Body of pancreas (tissue), 4 donors: ENCODE data around the gene ZRSR2. TPM values are rescaled to one million over a fixed set of nuclear protein-coding genes. Genes with fewer than 3 reads are reported as not detected.

Source experiments
- ATAC-seq: fragments of 150-250 bp; one replicate; pipeline ENCODE4 v1.9.1; 2016
- DNase-seq, 4 donors: peaks; one replicate each; pipeline ENCODE4 v3.0.0-alpha.2; 2019
- H3K27ac ChIP-seq, 4 donors: fragments of 200-600 bp; sonication (generic); 1 replicate in 3 of 4; 2 replicates in 1 of 4; pipeline versions ENCODE4 v1.5.1 to v1.6.1; 2016 to 2019; ENCODE audit warnings: mild to moderate bottlenecking in 1 of 4, mixed read lengths in 1 of 4, moderate library complexity in 1 of 4
- H3K27me3 ChIP-seq, 2 donors: fragments of 200-600 bp; sonication (generic); one replicate each; pipeline ENCODE4 v1.6.0; 2016; ENCODE audit warnings: mild to moderate bottlenecking in 1 of 2
- H3K36me3 ChIP-seq, 2 donors: fragments of 200-600 bp; sonication (generic); replicated peaks in 1 of 2; 2 replicates each; pipeline ENCODE4 v1.5.1; 2016; ENCODE audit warnings: low read depth in 2 of 2; ENCODE audit not compliant: insufficient read depth in 1 of 2
- H3K4me1 ChIP-seq: fragments of 200-600 bp; sonication (generic); one replicate; pipeline ENCODE4 v1.6.0; 2016
- H3K4me3 ChIP-seq, 2 donors: fragments of 200-600 bp; sonication (generic); 1 replicate in 1 of 2; 2 replicates in 1 of 2; pipeline ENCODE4 v1.5.1; 2016 to 2019
- H3K9me3 ChIP-seq, 3 donors: fragments of 200-600 bp; sonication (generic); 1 replicate in 2 of 3; 2 replicates in 1 of 3; pipeline ENCODE4 v1.5.1; 2016
- POLR2A ChIP-seq, 3 donors: fragments of 450-650 bp; IDR thresholded peaks; one replicate each; pipeline ENCODE4 v1.6.1; 2016; ENCODE audit warnings: antibody characterized with exemption in 3 of 3, mild to moderate bottlenecking in 2 of 3
- WGBS, 2 donors: methylation state at CpG; one replicate each; pipeline ENCODE4 v1.1.5; 2017; 5-methylcytosine and 5-hydroxymethylcytosine counted together
- intact Hi-C: fragments of 100-400 bp; cut with DNase I; formaldehyde crosslinking; loops from one replicate; pipeline ENCODE4 v1.15.1; 2023
- total RNA-seq, 2 donors: library from RNA; depleted of rRNA; stranded (reverse); fragments of >200 nt; gene quantifications; one replicate each; pipeline ENCODE4 v1.1.0, GENCODE V29; 2016
- TF ChIP-seq, protein P1 (sequence below), 7 experiments: fragments of 450-650 bp in 4 of 7; fragments of 200-600 bp in 3 of 7; sonication (generic) in 3 of 7; IDR thresholded peaks; one replicate each; pipeline ENCODE4 v1.5.1; 2016 to 2019; ENCODE audit warnings: antibody characterized with exemption in 7 of 7

The ZRSR2 gene
- total RNA-seq, 2 donors from 2014 or later = 5.7 to 9.2 TPM

DNA sequence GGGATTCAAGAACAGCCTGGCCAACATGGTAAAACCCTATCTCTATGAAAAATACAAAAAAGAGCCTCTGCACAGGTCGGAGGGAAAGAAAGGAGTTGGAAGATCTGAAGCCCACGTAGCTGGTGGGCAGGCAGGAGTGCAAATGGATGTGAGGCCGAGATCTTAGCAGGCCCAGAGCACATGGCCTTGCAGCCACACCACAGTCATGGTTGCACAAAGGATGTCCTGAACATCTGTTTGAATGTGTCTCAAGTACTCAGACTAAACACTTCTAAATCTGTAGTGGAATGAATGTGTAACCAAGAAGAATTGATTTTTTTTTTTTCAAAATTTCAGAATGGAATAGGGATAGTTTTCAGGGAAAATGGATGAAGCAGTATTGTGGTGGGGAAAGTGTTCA lies 41.4 kb upstream of the ZRSR2 start:
- WGBS, 2 donors = 83 to 92% methylated on average over 3 of the region's 3 CpGs
- H3K4me1 ChIP-seq = peaks cover 6% of the 10 kb centered on the region

DNA sequence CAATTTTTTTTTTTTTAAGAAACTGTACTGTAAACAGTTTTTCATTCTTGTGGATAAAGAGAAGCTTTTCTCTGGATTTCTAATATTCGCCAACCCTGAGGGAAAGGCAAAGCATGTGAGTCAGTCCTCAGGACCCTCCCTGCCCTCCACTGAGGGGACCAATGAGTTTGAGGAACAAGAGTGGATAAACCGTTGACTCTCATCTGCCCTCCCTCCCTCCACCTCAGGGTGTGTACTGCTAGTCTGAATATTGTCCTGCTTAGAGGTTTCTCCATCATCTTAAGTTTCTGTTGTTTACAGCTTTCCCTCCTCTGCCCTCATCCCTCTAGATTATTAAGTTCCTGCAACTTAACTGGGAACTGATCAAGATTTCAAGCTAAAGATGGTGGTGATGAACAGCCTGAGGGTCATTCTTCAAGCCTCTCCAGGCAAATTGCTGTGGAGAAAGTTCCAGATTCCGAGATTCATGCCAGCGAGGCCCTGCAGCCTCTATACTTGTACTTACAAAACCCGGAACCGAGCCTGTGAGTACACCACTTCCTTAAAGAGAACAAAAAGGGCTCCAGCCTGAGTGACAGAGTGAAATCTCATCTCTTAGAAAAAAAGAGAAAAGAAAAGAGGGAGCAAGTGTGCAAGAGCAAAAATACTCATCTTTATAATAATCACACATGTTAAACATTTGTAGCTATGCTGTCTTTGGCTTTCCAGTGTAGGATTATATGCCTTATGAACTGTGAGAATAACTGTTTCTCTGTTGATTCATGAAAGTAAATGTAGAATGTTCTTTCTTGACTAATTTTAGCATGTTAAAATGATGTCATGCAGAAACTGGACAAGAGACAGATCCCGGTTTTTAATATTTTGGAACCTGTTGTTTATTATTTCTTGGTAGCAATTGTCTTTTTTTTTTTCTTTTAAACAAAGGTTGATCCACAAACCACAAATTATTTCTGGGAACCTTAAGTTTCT lies 40.4 kb upstream of the ZRSR2 start:
- no peaks in the 10 kb centered on the region for H3K36me3 ChIP-seq
- no peaks in the 10 kb centered on the region for H3K4me1 ChIP-seq
- intact Hi-C loops = no loop called here
- 57 to 80% methylated on average over 7 of the region's 7 CpGs for WGBS, 2 donors
- peak overlapping the region in 1 of 4 donors; percentile 39 for H3K27ac ChIP-seq
- H3K4me3 ChIP-seq = no peak overlapping the region
- no peak for ATAC-seq
- no peaks in the 10 kb centered on the region for H3K27me3 ChIP-seq
- no peaks in the 10 kb centered on the region for H3K9me3 ChIP-seq
- peak in 1 of 4 donors; percentile 20 for DNase-seq
- TF ChIP-seq POLR2A (IDR thresholded peaks at IDR 0.05) = no peak
- TF ChIP-seq, protein P1, sequence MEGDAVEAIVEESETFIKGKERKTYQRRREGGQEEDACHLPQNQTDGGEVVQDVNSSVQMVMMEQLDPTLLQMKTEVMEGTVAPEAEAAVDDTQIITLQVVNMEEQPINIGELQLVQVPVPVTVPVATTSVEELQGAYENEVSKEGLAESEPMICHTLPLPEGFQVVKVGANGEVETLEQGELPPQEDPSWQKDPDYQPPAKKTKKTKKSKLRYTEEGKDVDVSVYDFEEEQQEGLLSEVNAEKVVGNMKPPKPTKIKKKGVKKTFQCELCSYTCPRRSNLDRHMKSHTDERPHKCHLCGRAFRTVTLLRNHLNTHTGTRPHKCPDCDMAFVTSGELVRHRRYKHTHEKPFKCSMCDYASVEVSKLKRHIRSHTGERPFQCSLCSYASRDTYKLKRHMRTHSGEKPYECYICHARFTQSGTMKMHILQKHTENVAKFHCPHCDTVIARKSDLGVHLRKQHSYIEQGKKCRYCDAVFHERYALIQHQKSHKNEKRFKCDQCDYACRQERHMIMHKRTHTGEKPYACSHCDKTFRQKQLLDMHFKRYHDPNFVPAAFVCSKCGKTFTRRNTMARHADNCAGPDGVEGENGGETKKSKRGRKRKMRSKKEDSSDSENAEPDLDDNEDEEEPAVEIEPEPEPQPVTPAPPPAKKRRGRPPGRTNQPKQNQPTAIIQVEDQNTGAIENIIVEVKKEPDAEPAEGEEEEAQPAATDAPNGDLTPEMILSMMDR (IDR thresholded peaks at IDR 0.05) = no peak

More for the DNA sequence above, 41.4 kb upstream of the ZRSR2 start:
- DNase-seq = no peak
- no peaks in the 10 kb centered on the region for H3K9me3 ChIP-seq
- TF ChIP-seq, protein P1 (IDR thresholded peaks at IDR 0.05) = no peak
- TF ChIP-seq POLR2A (IDR thresholded peaks at IDR 0.05) = no peak
- no peak overlapping the region for H3K4me3 ChIP-seq
- H3K36me3 ChIP-seq = no peaks in the 10 kb centered on the region
- intact Hi-C loops = no loop called here
- ATAC-seq = no peak
- no peaks in the 10 kb centered on the region for H3K27me3 ChIP-seq
- H3K27ac ChIP-seq = no peak overlapping the region

DNA sequence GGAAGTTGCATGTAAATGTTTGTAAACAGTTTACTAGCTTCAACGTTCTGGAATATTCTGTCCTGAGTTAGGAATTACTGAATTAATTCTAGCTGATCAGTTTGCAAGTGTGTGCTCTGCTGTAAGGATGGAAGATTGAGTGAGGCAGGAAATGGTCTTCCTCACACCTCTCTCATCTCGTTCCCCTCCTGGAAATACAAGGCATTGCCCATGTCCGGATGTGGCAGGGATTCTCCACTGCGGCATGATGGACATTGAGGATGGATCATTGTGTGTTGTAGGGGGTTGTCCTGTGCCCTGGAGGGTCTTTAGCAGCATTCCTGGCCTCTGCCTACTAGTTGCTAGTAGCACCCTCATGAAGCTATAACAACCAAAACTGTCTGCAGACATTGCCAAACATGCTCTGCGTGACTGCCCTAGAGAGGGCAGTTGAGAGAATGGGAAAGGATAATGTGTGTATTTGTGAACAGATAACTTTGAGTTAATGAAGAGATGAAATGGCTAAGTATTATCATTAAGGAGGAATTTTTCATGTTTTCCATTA lies 39.6 kb upstream of the ZRSR2 start:
- H3K27ac ChIP-seq = peak overlapping the region in 1 of 4 donors; percentile 39
- no peak overlapping the region for H3K4me3 ChIP-seq
- no peaks in the 10 kb centered on the region for H3K4me1 ChIP-seq
- no peak for TF ChIP-seq POLR2A (IDR thresholded peaks at IDR 0.05)
- TF ChIP-seq, protein P1 (IDR thresholded peaks at IDR 0.05) = no peak
- no peak for DNase-seq
- intact Hi-C loops = no loop called here
- no peaks in the 10 kb centered on the region for H3K36me3 ChIP-seq
- no peaks in the 10 kb centered on the region for H3K27me3 ChIP-seq
- no peaks in the 10 kb centered on the region for H3K9me3 ChIP-seq
- no peak for ATAC-seq
- WGBS, 2 donors = 50 to 60% methylated on average over 4 to 5 of the region's 5 CpGs

DNA sequence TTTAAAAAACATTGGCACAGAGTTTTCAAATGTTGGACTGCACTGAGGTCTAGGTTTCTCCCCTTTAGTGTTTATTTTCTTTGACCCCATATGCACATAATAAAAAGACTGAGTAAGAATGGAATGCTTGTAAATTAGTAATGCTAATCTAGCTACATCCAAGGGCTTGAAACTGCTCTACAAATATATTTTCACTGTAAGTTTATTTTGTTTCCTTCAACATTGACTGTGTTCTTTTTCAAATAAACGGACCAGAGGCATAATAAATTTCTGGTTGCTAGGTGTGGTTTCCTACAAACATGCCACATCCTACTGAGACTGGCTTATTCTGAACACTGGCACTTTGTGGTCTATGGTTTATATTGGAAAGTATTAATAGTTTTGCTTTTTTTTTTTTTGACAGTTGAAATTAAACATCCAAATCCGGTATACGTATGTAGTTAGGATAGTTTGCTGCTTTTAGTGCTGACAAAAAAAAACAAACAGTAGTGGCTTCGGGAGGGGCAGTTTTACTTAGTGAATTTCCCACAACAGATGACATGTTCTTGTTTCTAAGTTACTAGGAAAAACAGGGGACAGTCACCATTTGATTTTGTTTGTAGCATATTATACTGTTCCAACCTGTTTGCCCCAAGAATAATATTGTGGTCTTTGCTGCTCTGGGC lies 39.0 kb upstream of the ZRSR2 start:
- ATAC-seq = no peak
- 48 to 75% methylated on average over 4 of the region's 4 CpGs for WGBS, 2 donors
- H3K4me1 ChIP-seq = no peaks in the 10 kb centered on the region
- no peaks in the 10 kb centered on the region for H3K9me3 ChIP-seq
- DNase-seq = no peak
- intact Hi-C loops = no loop called here
- no peaks in the 10 kb centered on the region for H3K27me3 ChIP-seq
- no peak overlapping the region for H3K4me3 ChIP-seq
- no peaks in the 10 kb centered on the region for H3K36me3 ChIP-seq
- TF ChIP-seq, protein P1 (IDR thresholded peaks at IDR 0.05) = no peak
- TF ChIP-seq POLR2A (IDR thresholded peaks at IDR 0.05) = no peak
- H3K27ac ChIP-seq = peak overlapping the region in 1 of 4 donors; percentile 28
